Mesenchymal stem cell (in vitro differentiated cells and primary cell): ENCODE data around the gene RGMB.
A peak's percentile ranks its signal among the peaks of the same experiment; 100 is the strongest.

ENCODE experiments used
- DNase-seq: peaks from one replicate; pipeline ENCODE4 v3.0.0-alpha.2; 2013
- H2AFZ ChIP-seq: one replicate; pipeline ENCODE4 v1.6.1; 2013; ENCODE audit warnings: low read depth, mild to moderate bottlenecking, control low read depth, inconsistent platforms, low read length, moderate library complexity
- H2AK5ac ChIP-seq: 2 replicates; pipeline ENCODE4 v1.6.1; 2013; ENCODE audit warnings: low read length, moderate library complexity, mild to moderate bottlenecking, inconsistent platforms; ENCODE audit not compliant: severe bottlenecking
- H2BK120ac ChIP-seq: one replicate; pipeline ENCODE4 v1.6.1; 2013; ENCODE audit warnings: low read depth, mild to moderate bottlenecking, inconsistent platforms, low read length, moderate library complexity
- H2BK12ac ChIP-seq, 2 experiments: one replicate each; pipeline ENCODE4 v1.6.1; 2013; ENCODE audit warnings: inconsistent platforms in 2 of 2, low read length in 2 of 2, mild to moderate bottlenecking in 2 of 2, moderate library complexity in 2 of 2, control low read depth in 1 of 2
- H2BK15ac ChIP-seq: one replicate; pipeline ENCODE4 v1.6.1; 2013; ENCODE audit warnings: mild to moderate bottlenecking, low read depth, inconsistent platforms; ENCODE audit not compliant: poor library complexity, severe bottlenecking
- H2BK5ac ChIP-seq: 2 replicates; pipeline ENCODE4 v1.6.1; 2013; ENCODE audit warnings: low read depth, mild to moderate bottlenecking, low read length, control low read depth, inconsistent platforms; ENCODE audit not compliant: poor library complexity, severe bottlenecking
- H3K14ac ChIP-seq, 2 experiments: one replicate each; pipeline ENCODE4 v1.6.1; 2013; ENCODE audit warnings: inconsistent platforms in 2 of 2, low read length in 2 of 2, control low read depth in 1 of 2, mild to moderate bottlenecking in 1 of 2, moderate library complexity in 1 of 2
- H3K18ac ChIP-seq, 2 experiments: one replicate each; pipeline ENCODE4 v1.6.1; 2013; ENCODE audit warnings: inconsistent platforms in 2 of 2, low read length in 2 of 2, control low read depth in 1 of 2, low read depth in 1 of 2, mild to moderate bottlenecking in 1 of 2
- H3K23ac ChIP-seq, 2 experiments: one replicate each; pipeline ENCODE4 v1.6.1; 2013; ENCODE audit warnings: inconsistent platforms in 2 of 2, low read length in 2 of 2, mild to moderate bottlenecking in 2 of 2, moderate library complexity in 2 of 2, control low read depth in 1 of 2
- H3K27ac ChIP-seq: 2 replicates; pipeline ENCODE4 v1.5.1; 2013; ENCODE audit warnings: mild to moderate bottlenecking, moderate library complexity, low read length, control low read depth, inconsistent platforms; ENCODE audit not compliant: poor library complexity, severe bottlenecking
- H3K27me3 ChIP-seq, 2 experiments: 2 replicates each; pipeline versions ENCODE4 v1.6.1 to v1.7.0; 2013; ENCODE audit warnings: low read length in 2 of 2, mild to moderate bottlenecking in 2 of 2, moderate library complexity in 2 of 2, control low read depth in 1 of 2, inconsistent platforms in 1 of 2; ENCODE audit not compliant: control insufficient read depth in 1 of 2, insufficient read depth in 1 of 2
- H3K36me3 ChIP-seq, 2 experiments: 2 replicates each; pipeline versions ENCODE4 v1.6.1 to v1.7.0; 2013; ENCODE audit warnings: low read length in 2 of 2, control low read depth in 1 of 2, inconsistent platforms in 1 of 2, low read depth in 1 of 2, mild to moderate bottlenecking in 1 of 2; ENCODE audit not compliant: insufficient read depth in 2 of 2, control insufficient read depth in 1 of 2
- H3K4ac ChIP-seq, 2 experiments: one replicate each; pipeline ENCODE4 v1.6.1; 2013; ENCODE audit warnings: inconsistent platforms in 2 of 2, low read length in 2 of 2, mild to moderate bottlenecking in 2 of 2, moderate library complexity in 2 of 2, control low read depth in 1 of 2, low read depth in 1 of 2
- H3K4me1 ChIP-seq: 2 replicates; pipeline ENCODE4 v1.6.1; 2013; ENCODE audit warnings: low read depth, low read length, control low read depth; ENCODE audit not compliant: control insufficient read depth, insufficient read depth
- H3K4me2 ChIP-seq: 2 replicates; pipeline ENCODE4 v1.6.1; 2013; ENCODE audit warnings: low read length, mild to moderate bottlenecking, inconsistent platforms; ENCODE audit not compliant: poor library complexity, severe bottlenecking
- H3K4me3 ChIP-seq, 2 experiments: 2 replicates each; pipeline versions ENCODE4 v1.5.1 to v1.7.0; 2013; ENCODE audit warnings: low read length in 2 of 2, mild to moderate bottlenecking in 2 of 2, control low read depth in 1 of 2, low read depth in 1 of 2; ENCODE audit not compliant: insufficient read depth in 1 of 2
- H3K79me1 ChIP-seq: replicated peaks from 2 replicates; pipeline ENCODE4 v1.6.1; 2013; ENCODE audit warnings: mild to moderate bottlenecking, control low read depth, low read length, inconsistent platforms; ENCODE audit not compliant: poor library complexity, severe bottlenecking
- H3K9ac ChIP-seq: 2 replicates; pipeline ENCODE4 v1.7.0; 2013; ENCODE audit warnings: mild to moderate bottlenecking, low read length, moderate library complexity
- H3K9me3 ChIP-seq: 2 replicates; pipeline ENCODE4 v1.7.0; 2013; ENCODE audit warnings: mild to moderate bottlenecking, low read length; ENCODE audit not compliant: control insufficient read depth
- H4K8ac ChIP-seq: one replicate; pipeline ENCODE4 v1.6.1; 2013; ENCODE audit warnings: inconsistent platforms, mild to moderate bottlenecking, low read length, moderate library complexity
- H4K91ac ChIP-seq: one replicate; pipeline ENCODE4 v1.6.1; 2013; ENCODE audit warnings: mild to moderate bottlenecking, low read length, inconsistent platforms
- WGBS: methylation state at CpG from one replicate; pipeline ENCODE4 v1.1.7; 2013; ENCODE audit warnings: mixed read lengths; 5-methylcytosine and 5-hydroxymethylcytosine counted together

Gene RGMB

GRCh38 chr5:98772415-98773213 is 849 bp upstream of the RGMB start:
- WGBS: 13% methylated on average over 32 of the region's 34 CpGs
- Histone ChIP-seq H3K36me3 (peaks cover 11 to 49% of the 10 kb centered on the region in 2 experiments), H4K91ac (no peak overlapping the region), H2BK5ac (no peak overlapping the region), H3K4me3 (peak overlapping the region; percentile 55 to 87), H3K18ac (peak overlapping the region in 1 of 2 experiments; percentile 57), H4K8ac (peak overlapping the region; percentile 9), H3K4me2 (peak overlapping the region; percentile 84), H3K4me1 (peaks cover 1% of the 10 kb centered on the region), H3K27ac (peak overlapping the region; percentile 94), H2BK12ac (peak overlapping the region in 1 of 2 experiments; percentile 60), H2AK5ac (no peak overlapping the region), H3K27me3 (no peaks in the 10 kb centered on the region), H3K4ac (peak overlapping the region in 1 of 2 experiments; percentile 88), H2BK15ac (no peak overlapping the region), H3K14ac (no peak overlapping the region), H3K9ac (peak overlapping the region; percentile 95), H2AFZ (peak overlapping the region; percentile 61), H3K23ac (peak overlapping the region in 1 of 2 experiments; percentile 72), H3K79me1 (no peaks in the 10 kb centered on the region), H2BK120ac (no peak overlapping the region), H3K9me3 (no peaks in the 10 kb centered on the region)
- peak; percentile 90 for DNase-seq

GRCh38 chr5:98773214-98773463 is 324 bp upstream of the RGMB start:
- DNase-seq: no peak
- Histone ChIP-seq H3K18ac (no peak overlapping the region), H3K27ac (peak overlapping the region; percentile 94), H3K4me3 (peak overlapping the region; percentile 55 to 87), H3K4me2 (peak overlapping the region; percentile 84), H2BK5ac (no peak overlapping the region), H2AK5ac (no peak overlapping the region), H2AFZ (no peak overlapping the region), H3K36me3 (peaks cover 11 to 54% of the 10 kb centered on the region in 2 experiments), H4K91ac (no peak overlapping the region), H2BK15ac (peak overlapping the region; percentile 91), H2BK120ac (no peak overlapping the region), H2BK12ac (no peak overlapping the region), H3K9me3 (no peaks in the 10 kb centered on the region), H3K4ac (no peak overlapping the region), H3K23ac (no peak overlapping the region), H3K27me3 (no peaks in the 10 kb centered on the region), H3K14ac (no peak overlapping the region), H3K9ac (peak overlapping the region; percentile 95), H3K4me1 (peaks cover 1% of the 10 kb centered on the region), H4K8ac (peak overlapping the region; percentile 31), H3K79me1 (no peaks in the 10 kb centered on the region)
- under 1% methylated on average over 16 of the region's 16 CpGs for WGBS

- Histone ChIP-seq H3K9me3 (no peaks in the 10 kb centered on the region), H3K23ac (peak overlapping the region in 1 of 2 experiments; percentile 50), H3K9ac (peak overlapping the region; percentile 95), H2AFZ (peak overlapping the region; percentile 51), H3K18ac (peak overlapping the region; percentile 99), H4K8ac (peak overlapping the region; percentile 90), H3K27me3 (no peaks in the 10 kb centered on the region), H3K4me2 (peak overlapping the region; percentile 53), H3K79me1 (no peaks in the 10 kb centered on the region), H3K27ac (peak overlapping the region; percentile 73), H3K4me3 (peak overlapping the region; percentile 87 to 94), H3K36me3 (peaks cover 12 to 65% of the 10 kb centered on the region in 2 experiments), H2AK5ac (no peak overlapping the region), H3K4ac (peak overlapping the region in 1 of 2 experiments; percentile 92), H3K14ac (peak overlapping the region in 1 of 2 experiments; percentile 97), H3K4me1 (peaks cover 2% of the 10 kb centered on the region), H2BK120ac (peak overlapping the region; percentile 88), H2BK15ac (peak overlapping the region; percentile 80), H2BK5ac (peak overlapping the region; percentile 24), H2BK12ac (no peak overlapping the region), H4K91ac (peak overlapping the region; percentile 88)
- under 1% methylated on average over 55 of the region's 64 CpGs for WGBS
- peak; percentile 85 for DNase-seq
These were observed 950 bp downstream of the RGMB start for GRCh38 chr5:98774192-98775033.
